Bronchial epithelial cell (primary cell): ENCODE measurements around the gene SLC25A47. TPM values are rescaled to one million over a fixed set of nuclear protein-coding genes. Genes with fewer than 3 reads are reported as not detected.
A peak's percentile ranks its signal among the peaks of the same experiment; 100 is the strongest.

ENCODE experiments used
- DNase-seq: peaks from one replicate; pipeline ENCODE4 v3.0.0-alpha.2; 2010; ENCODE audit warnings: low read depth
- FAIRE-seq: peaks from 2 replicates; lab custom pipeline; 2011; peaks lifted over from hg19 to GRCh38; lab: Jason Lieb, UNC
- H3K27me3 ChIP-seq: 2 replicates; pipeline ENCODE4 v1.5.1; 2011; ENCODE audit warnings: low read length; ENCODE audit not compliant: control insufficient read depth, insufficient read depth
- H3K36me3 ChIP-seq: 2 replicates; pipeline ENCODE4 v1.5.1; 2011; ENCODE audit warnings: low read length; ENCODE audit not compliant: control insufficient read depth, insufficient read depth
- H3K4me3 ChIP-seq: 2 replicates; pipeline ENCODE4 v1.5.1; 2011; ENCODE audit warnings: mild to moderate bottlenecking, low read depth, low read length, control low read depth
- CTCF ChIP-seq: IDR thresholded peaks from 2 replicates; pipeline ENCODE4 v1.5.1; 2011; ENCODE audit warnings: mild to moderate bottlenecking, moderate library complexity, low read length, control low read depth, inconsistent platforms; ENCODE audit not compliant: insufficient read depth, severe bottlenecking
- total RNA-seq: library from RNA; depleted of rRNA; stranded (reverse); fragments of >200 nt; gene quantifications from 2 replicates; pipeline ENCODE4 v1.2.1, GENCODE V29; 2014

SLC25A47 gene
- total RNA-seq, 1 donor from 2014 or later: not detected

GRCh38 chr14:100292776-100293461, 30.2 kb upstream of the SLC25A47 start:
- DNase-seq (no peak), FAIRE-seq (no peak)
- Histone ChIP-seq H3K36me3 (peaks cover 4% of the 10 kb centered on the region), H3K27me3 (no peaks in the 10 kb centered on the region), H3K4me3 (no peak overlapping the region)
- TF ChIP-seq CTCF: no peak

DNA sequence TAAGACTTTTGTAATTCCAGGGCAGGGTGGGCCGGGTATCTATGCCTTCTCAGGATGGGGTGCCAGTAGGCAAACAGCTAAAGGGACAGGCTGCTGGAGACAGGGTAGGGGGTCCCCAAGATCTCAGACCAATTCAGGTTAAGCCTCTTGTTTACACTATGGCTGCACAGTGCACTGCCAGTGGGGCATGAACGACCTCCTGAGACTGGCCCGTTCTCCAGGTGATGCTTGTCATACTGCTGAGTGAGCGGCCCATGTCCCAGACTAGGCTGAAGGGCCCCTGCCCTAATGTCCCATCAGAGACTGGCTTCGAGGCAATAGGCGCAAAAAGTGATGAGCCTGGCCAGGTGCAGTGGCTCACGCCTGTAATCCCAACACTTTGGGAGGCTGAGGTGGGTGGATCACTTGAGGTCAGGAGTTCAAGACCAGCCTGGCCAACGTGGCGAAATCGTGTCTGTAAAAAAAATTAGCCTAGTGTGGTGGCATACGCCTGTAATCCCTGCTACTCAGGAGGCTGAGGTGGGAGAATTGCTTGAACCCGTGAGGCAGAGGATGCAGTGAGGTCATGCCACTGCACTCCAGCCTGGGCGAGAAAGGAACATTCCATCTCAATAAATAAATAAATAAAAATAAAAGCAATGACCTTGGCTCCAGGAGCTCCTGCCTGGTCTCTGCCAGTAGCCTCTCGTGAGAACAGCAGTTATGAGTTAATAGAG, 29.5 kb upstream of the SLC25A47 start:
- FAIRE-seq (no peak), DNase-seq (no peak)
- peaks cover 4% of the 10 kb centered on the region for H3K36me3 ChIP-seq

GRCh38 chr14:100294213-100294962, 28.8 kb upstream of the SLC25A47 start:
- Histone ChIP-seq H3K27me3 (no peaks in the 10 kb centered on the region), H3K4me3 (no peak overlapping the region), H3K36me3 (peaks cover 4% of the 10 kb centered on the region)
- no peak for FAIRE-seq
- no peak for TF ChIP-seq CTCF
- no peak for DNase-seq

More for the DNA sequence above, 29.5 kb upstream of the SLC25A47 start:
- TF ChIP-seq CTCF: no peak
- Histone ChIP-seq H3K27me3 (no peaks in the 10 kb centered on the region), H3K4me3 (no peak overlapping the region)

DNA sequence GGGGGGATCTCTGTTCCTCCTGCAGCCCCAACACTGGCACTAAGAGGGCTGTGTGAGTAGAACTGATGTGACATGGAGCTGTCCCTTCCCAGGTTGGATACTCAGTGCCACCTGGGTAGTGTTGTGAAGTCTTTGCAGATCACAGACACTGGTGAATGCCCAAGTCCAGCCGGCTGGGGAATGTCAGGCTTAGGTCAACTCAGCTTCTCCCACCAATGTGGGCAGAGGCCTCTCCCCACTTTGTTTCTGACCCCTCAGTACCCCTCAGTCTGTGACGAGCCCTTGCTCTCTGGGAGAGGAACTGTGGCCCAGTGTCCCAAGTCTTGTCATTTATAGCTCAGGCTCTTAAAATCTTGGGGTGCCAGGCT, 28.2 kb upstream of the SLC25A47 start:
- Histone ChIP-seq H3K36me3 (peaks cover 4% of the 10 kb centered on the region), H3K4me3 (no peak overlapping the region), H3K27me3 (no peaks in the 10 kb centered on the region)
- DNase-seq (no peak), FAIRE-seq (peak; percentile 70)
- no peak for TF ChIP-seq CTCF

- Histone ChIP-seq H3K36me3 (peaks cover 4% of the 10 kb centered on the region), H3K27me3 (no peaks in the 10 kb centered on the region), H3K4me3 (no peak overlapping the region)
- TF ChIP-seq CTCF: no peak
- no peak for DNase-seq
- FAIRE-seq: no peak
Observed at GRCh38 chr14:100295376-100296105, 27.6 kb upstream of the SLC25A47 start.
